ENCODE measurements around the gene MBD3L4.

MBD3L4 gene

DNA sequence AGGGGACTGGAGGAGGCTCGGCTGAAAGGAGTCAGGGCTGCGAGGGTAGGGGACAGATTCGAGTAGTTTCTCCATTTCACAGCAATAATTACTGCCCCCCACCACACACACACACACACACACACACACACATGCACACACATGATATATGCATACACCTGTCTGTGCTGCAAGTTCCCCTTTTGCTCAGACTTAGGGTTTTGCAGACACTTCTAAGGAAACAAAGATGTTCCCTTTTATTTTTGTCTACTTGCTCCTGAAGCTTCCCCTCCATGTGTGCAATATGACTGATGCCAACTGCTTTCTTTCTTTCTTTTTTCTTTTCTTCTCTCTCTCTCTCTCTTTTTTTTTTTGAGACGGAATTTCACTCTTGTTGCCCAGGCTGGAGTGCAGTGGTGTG is 32.1 kb downstream of the MBD3L4 start:
- no peak overlapping the region for H3K27ac Mint-ChIP-seq
- H3K9me3 Mint-ChIP-seq (ENCODE audit: low read depth), result no peaks in the 10 kb centered on the region
- H3K4me3 Mint-ChIP-seq, result no peak overlapping the region
- no peaks in the 10 kb centered on the region for H3K36me3 Mint-ChIP-seq
- H3K4me1 Mint-ChIP-seq (ENCODE audit: low read depth), result peaks cover 44% of the 10 kb centered on the region
- H3K27me3 Mint-ChIP-seq, result no peaks in the 10 kb centered on the region

DNA sequence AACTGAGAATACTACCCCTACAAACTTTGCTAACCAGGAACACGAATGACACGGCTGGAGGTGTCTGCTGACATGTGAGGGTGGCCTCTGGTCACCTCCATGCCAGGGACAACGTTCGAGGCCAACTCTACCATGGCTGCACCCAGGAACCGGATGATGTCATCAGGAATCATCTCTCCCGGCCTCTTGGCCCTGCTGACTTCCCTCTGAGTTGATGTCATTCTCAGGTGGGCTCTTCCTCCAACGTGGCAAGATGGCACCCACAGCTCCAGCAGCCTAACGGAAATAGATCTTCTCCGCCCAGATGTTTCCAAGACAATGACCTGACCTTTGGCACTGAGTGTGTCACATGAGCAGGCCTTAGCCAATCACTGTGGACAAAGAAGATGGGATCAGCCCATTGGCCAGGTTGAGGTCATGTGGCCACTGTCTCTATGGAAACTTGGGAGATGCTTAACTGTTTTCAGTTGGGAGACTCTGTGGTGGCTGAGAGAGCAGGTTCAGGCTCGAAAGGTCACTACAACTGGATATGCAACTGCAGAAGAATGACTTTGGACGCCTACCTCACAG is 33.8 kb downstream of the MBD3L4 start:
- peaks cover 40% of the 10 kb centered on the region for H3K4me1 Mint-ChIP-seq (ENCODE audit: low read depth)
- no peaks in the 10 kb centered on the region for H3K9me3 Mint-ChIP-seq (ENCODE audit: low read depth)
- H3K36me3 Mint-ChIP-seq, result no peaks in the 10 kb centered on the region
- H3K27me3 Mint-ChIP-seq, result no peaks in the 10 kb centered on the region
- no peak overlapping the region for H3K4me3 Mint-ChIP-seq
- no peak overlapping the region for H3K27ac Mint-ChIP-seq

DNA sequence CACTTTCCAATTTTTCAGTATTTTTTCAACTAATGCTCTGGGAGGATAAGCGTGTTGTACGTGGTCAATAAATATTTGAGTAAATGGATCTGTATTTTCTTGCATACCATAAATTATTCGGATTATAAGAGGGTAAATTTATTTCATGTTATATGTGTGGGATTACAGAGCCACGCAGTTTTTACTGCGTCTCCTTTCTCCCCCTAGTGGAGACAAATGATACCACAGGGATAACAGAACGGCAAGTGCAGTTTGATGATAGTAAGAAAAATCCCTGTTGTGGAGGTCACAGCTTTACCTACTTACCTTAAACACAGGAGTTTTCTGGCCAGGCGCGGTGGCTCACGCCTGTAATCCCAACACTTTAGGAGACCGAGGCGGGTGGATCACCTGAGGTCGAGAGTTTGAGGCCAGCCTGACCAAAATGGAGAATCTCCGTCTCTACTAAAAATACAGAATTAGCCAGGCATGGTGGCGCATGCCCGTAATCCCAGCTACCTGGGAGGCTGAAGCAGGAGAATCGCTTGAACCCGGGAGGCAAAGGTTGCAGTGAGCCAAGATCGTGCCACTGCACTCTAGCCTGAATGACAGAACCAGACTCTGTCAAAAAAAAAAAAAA is 35.6 kb downstream of the MBD3L4 start:
- H3K27ac Mint-ChIP-seq, result no peak overlapping the region
- H3K36me3 Mint-ChIP-seq, result no peaks in the 10 kb centered on the region
- no peaks in the 10 kb centered on the region for H3K27me3 Mint-ChIP-seq
- H3K4me1 Mint-ChIP-seq (ENCODE audit: low read depth), result peaks cover 27% of the 10 kb centered on the region
- no peak overlapping the region for H3K4me3 Mint-ChIP-seq
- H3K9me3 Mint-ChIP-seq (ENCODE audit: low read depth), result no peaks in the 10 kb centered on the region

DNA sequence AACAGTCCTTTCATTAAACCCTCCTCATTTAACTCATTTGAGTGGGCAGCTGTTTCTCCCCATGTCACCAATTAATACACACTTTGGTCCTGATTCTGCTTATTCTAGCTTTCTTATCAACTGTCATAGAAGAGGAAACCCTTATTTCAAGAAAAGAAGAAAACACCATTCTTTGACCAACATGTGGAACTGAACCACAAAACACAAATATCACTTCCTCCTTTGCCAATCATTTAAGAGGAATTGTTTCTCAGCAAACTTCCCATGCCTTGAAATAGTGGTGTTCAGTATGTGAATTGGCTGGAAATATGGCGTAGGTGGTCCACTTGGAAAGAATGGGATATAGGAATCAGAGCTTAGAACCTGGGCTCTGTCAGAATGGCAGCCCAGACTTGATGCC is 39.2 kb downstream of the MBD3L4 start:
- Mint-ChIP-seq H3K9me3 (ENCODE audit: low read depth) (no peaks in the 10 kb centered on the region), H3K27me3 (no peaks in the 10 kb centered on the region), H3K4me3 (no peak overlapping the region), H3K27ac (no peak overlapping the region), H3K36me3 (no peaks in the 10 kb centered on the region), H3K4me1 (ENCODE audit: low read depth) (peaks cover 9% of the 10 kb centered on the region)

DNA sequence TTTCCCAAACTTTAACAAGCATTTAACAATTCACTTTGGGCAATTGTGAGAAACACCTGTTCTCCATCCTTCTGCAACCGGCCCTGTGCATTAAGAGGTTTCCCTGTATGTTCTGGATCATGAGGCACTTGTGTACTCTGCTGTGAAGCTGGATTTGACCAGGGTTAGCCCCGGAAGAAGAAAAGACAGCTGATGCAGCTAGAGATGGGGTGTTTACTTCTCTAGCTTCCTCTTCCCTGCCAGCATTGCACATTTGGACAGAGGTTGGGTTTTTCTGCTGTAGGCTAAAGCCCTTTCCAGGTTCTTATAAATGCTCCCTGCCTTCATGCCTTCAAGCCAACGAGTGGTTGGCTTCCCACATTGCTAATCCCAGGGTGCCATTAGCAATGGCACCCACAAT is 39.6 kb downstream of the MBD3L4 start:
- Mint-ChIP-seq H3K4me3 (no peak overlapping the region), H3K27me3 (no peaks in the 10 kb centered on the region), H3K36me3 (no peaks in the 10 kb centered on the region), H3K27ac (no peak overlapping the region), H3K4me1 (ENCODE audit: low read depth) (peaks cover 9% of the 10 kb centered on the region), H3K9me3 (ENCODE audit: low read depth) (peaks cover under 1% of the 10 kb centered on the region)

DNA sequence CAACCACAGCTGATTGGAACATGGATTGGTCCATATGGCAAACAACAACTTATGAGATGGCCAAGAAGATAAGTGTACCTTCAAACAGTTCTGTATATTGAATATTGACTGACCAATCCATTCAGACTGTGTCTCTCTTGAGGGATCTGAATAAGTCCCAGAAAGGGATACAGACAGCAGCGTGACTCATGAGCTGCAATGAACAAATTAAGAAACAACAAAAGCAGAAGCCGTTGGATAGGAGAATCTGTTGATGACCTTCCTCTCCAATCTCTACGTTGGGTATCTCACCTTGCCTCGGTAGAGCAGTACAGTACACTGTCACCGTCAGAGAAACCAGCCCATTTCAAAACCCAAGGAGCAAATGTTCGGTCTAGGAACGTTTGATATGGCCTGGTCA is 40.0 kb downstream of the MBD3L4 start:
- peaks cover 9% of the 10 kb centered on the region for H3K4me1 Mint-ChIP-seq (ENCODE audit: low read depth)
- H3K27me3 Mint-ChIP-seq, result no peaks in the 10 kb centered on the region
- H3K36me3 Mint-ChIP-seq, result no peaks in the 10 kb centered on the region
- H3K27ac Mint-ChIP-seq, result no peak overlapping the region
- H3K9me3 Mint-ChIP-seq (ENCODE audit: low read depth), result peaks cover 5% of the 10 kb centered on the region
- no peak overlapping the region for H3K4me3 Mint-ChIP-seq

DNA sequence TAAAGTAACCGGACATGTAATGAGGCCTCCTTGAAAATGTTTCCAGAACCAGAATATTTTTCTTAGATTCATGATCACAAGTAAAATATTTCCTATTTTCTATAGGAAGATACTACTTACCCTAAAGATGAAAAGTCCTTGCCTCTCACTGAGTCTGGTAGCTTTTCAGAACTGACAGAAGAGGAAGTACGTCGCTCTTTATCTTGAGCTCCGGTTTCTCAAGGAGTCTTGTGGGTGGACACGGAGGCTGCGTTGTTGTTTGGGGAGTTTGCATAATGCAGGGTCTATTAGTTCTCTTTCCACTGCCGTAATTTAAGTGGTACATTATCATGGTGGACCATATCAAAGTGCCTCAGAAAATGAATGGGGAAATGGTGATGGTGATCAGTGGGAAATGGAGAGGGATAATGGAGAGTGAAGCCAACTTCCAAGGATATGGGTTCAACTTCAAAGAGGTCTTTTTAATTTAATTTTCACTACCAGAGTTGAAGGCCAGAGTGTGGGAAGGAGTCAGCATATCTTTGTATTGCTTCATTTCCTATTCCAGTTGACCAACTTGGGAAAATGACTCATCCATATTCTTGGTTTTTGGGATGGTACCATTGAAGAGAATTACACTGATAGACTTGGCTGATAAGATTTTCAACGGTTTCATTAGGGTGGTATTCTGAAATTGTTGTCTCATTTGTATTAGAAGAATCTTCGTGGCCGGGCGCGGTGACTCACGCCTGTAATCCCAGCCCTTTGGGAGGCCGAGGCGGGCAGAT is 42.1 kb downstream of the MBD3L4 start:
- H3K4me3 Mint-ChIP-seq, result no peak overlapping the region
- peaks cover 7% of the 10 kb centered on the region for H3K9me3 Mint-ChIP-seq (ENCODE audit: low read depth)
- no peak overlapping the region for H3K27ac Mint-ChIP-seq
- H3K27me3 Mint-ChIP-seq, result no peaks in the 10 kb centered on the region
- H3K4me1 Mint-ChIP-seq (ENCODE audit: low read depth), result peaks cover 9% of the 10 kb centered on the region
- no peaks in the 10 kb centered on the region for H3K36me3 Mint-ChIP-seq

DNA sequence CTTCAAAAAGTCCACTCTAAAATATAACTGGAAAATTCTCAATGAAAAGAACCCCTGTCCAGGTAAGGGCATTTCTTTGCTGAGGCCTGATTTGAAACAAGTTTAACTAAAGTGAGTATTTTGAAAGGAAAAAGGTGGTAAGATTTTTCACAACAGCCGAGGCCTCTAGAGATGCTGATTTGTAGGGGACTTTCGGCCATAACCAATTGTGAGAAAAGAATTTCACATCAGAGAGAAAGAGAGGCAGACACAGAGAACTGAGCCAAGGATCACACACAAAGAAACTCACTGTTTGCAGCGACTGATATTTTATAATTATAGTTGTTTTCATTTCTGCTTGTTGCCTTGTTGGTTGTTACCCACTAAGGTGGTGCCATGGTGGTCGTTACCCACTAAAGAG is 43.2 kb downstream of the MBD3L4 start:
- H3K36me3 Mint-ChIP-seq, result no peaks in the 10 kb centered on the region
- no peak overlapping the region for H3K27ac Mint-ChIP-seq
- peaks cover 7% of the 10 kb centered on the region for H3K9me3 Mint-ChIP-seq (ENCODE audit: low read depth)
- no peak overlapping the region for H3K4me3 Mint-ChIP-seq
- no peaks in the 10 kb centered on the region for H3K27me3 Mint-ChIP-seq
- H3K4me1 Mint-ChIP-seq (ENCODE audit: low read depth), result peaks cover 9% of the 10 kb centered on the region

DNA sequence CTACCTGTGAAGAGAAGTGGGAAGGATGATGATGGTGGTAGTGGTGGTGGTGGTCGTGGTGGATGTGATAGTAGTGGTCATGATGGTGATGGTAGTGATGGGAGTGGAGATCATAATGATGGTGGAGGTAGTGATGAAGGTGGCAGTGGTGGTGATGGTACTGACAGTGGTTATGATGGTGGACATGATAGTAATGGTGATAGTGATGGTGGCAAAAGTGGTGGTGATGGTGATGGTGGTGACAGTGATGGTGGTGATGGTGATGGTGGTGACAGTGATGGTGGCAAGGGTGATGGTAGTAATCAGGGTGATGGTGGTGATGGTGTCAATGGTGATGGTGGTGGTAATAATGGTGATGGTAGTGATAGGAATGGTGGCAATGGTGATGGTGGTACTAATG is 44.9 kb downstream of the MBD3L4 start:
- Mint-ChIP-seq H3K27me3 (no peaks in the 10 kb centered on the region), H3K9me3 (ENCODE audit: low read depth) (peaks cover 7% of the 10 kb centered on the region), H3K36me3 (no peaks in the 10 kb centered on the region), H3K27ac (no peak overlapping the region), H3K4me3 (no peak overlapping the region), H3K4me1 (ENCODE audit: low read depth) (peaks cover 9% of the 10 kb centered on the region)

DNA sequence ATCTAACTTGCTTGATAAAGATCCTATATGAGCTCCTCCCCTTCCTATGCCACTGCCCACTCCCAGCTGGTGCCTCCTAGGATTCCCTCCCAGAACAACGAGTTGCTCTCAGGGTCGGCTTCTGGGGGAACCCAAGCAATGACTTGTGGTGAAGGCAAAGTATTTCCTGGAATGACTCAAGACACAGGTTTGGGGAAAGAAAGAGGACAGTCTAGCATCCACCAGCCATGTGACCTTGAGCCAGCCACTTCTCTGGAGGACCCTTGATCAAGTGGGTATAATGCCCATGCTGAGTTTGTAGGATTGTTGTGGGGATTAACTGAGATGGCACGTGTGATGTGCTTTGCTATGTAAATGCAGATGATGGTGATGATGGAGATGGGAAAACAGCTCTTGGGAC is 51.7 kb downstream of the MBD3L4 start:
- H3K4me3 Mint-ChIP-seq, result no peak overlapping the region
- H3K27me3 Mint-ChIP-seq, result no peaks in the 10 kb centered on the region

DNA sequence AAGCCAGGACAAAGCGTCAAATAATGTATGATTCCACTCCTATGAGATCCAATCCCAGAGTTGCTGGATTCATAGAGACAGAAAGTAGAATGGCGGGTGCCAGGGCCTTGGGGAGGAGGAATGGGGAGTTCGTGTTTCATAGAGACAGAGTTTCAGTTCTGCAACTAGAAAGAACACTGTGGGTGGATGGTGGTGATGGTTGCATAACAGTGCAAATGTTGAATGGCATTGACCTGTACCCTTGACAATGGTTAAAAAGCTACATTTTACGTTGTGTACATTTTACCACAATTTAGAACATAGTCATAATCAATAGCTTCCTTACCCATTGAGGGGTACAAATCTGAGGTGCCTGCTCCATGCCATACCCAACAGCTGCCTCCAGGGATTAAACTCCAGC is 52.1 kb downstream of the MBD3L4 start:
- no peaks in the 10 kb centered on the region for H3K4me1 Mint-ChIP-seq (ENCODE audit: low read depth)
- H3K36me3 Mint-ChIP-seq, result peaks cover 18% of the 10 kb centered on the region
- H3K27ac Mint-ChIP-seq, result no peak overlapping the region
- H3K27me3 Mint-ChIP-seq, result no peaks in the 10 kb centered on the region
- H3K9me3 Mint-ChIP-seq (ENCODE audit: low read depth), result peaks cover 19% of the 10 kb centered on the region
- H3K4me3 Mint-ChIP-seq, result no peak overlapping the region

More for the DNA sequence above, 51.7 kb downstream of the MBD3L4 start:
- peaks cover 15% of the 10 kb centered on the region for H3K36me3 Mint-ChIP-seq
- H3K9me3 Mint-ChIP-seq (ENCODE audit: low read depth), result peaks cover 15% of the 10 kb centered on the region
- H3K4me1 Mint-ChIP-seq (ENCODE audit: low read depth), result no peaks in the 10 kb centered on the region
- H3K27ac Mint-ChIP-seq, result no peak overlapping the region
